Activated B cell treated with CpG ODN at 0.5 μM for 24 hours (primary cell): ENCODE measurements around the gene CLEC4D. TPM values are rescaled to one million over a fixed set of nuclear protein-coding genes. Genes with fewer than 3 reads are reported as not detected.
"Not testable (repeated sequence)": the region's sequence is repeated elsewhere in the genome, so short reads cannot be mapped to it uniquely, and the experiment has no call there.

Experiments
- ATAC-seq: fragments of 200-7000 bp; cut with Tn5 transposase; one replicate; pipeline ENCODE4 v1.10.0; 2021; ENCODE audit warnings: low read depth, mild to moderate bottlenecking, moderate library complexity
- CTCF ChIA-PET: fragments of 350-600 bp; sonication (Branson Sonifier 250); formaldehyde crosslinking; loops from one replicate; lab custom pipeline; 2021; ENCODE audit warnings: antibody characterized with exemption; lab: Charles Lee
- POLR2A ChIA-PET: fragments of 350-600 bp; sonication (Branson Sonifier 250); formaldehyde crosslinking; loops from one replicate; lab custom pipeline; 2021; ENCODE audit warnings: antibody characterized with exemption; lab: Charles Lee
- DNase-seq: peaks from one replicate; pipeline ENCODE4 v3.0.0; 2022
- H3K27ac Mint-ChIP-seq: one replicate; pipeline ENCODE4 v1.8.0; 2020; ENCODE audit warnings: mixed read lengths
- H3K27me3 Mint-ChIP-seq: one replicate; pipeline ENCODE4 v1.8.0; 2021; ENCODE audit warnings: mixed read lengths
- H3K36me3 Mint-ChIP-seq: one replicate; pipeline ENCODE4 v1.8.0; 2021; ENCODE audit warnings: low read depth, mixed read lengths
- H3K4me1 Mint-ChIP-seq: one replicate; pipeline ENCODE4 v1.8.0; 2021; ENCODE audit warnings: mixed read lengths
- H3K4me3 Mint-ChIP-seq: one replicate; pipeline ENCODE4 v1.8.0; 2020; ENCODE audit warnings: mild to moderate bottlenecking, mixed read lengths
- H3K9me3 Mint-ChIP-seq: one replicate; pipeline ENCODE4 v1.8.0; 2020; ENCODE audit warnings: mixed read lengths
- CTCF ChIP-seq: fragments of 200-600 bp; IDR thresholded peaks from one replicate; pipeline ENCODE4 v1.8.0; 2022; ENCODE audit warnings: antibody characterized with exemption, mild to moderate bottlenecking
- intact Hi-C: fragments of 100-400 bp; cut with micrococcal nuclease; formaldehyde crosslinking; loops from one replicate; pipeline ENCODE4 v1.15.1; 2024
- total RNA-seq: library from RNA; stranded (reverse); gene quantifications from 2 replicates; pipeline ENCODE4 v1.2.3, GENCODE V29; 2022

The CLEC4D gene
- total RNA-seq, 1 donor from 2014 or later = not detected

- Mint-ChIP-seq H3K4me3 (no peak overlapping the region), H3K36me3 (no peaks in the 10 kb centered on the region), H3K27me3 (peaks cover 4% of the 10 kb centered on the region), H3K27ac (no peak overlapping the region), H3K4me1 (no peaks in the 10 kb centered on the region), H3K9me3 (peaks cover 6% of the 10 kb centered on the region)
- TF ChIP-seq CTCF = no peak
- ATAC-seq (no peak), DNase-seq (no peak)
- ChIA-PET POLR2A (no interaction called here), CTCF (no interaction called here)
- intact Hi-C loops = no loop called here
Observed at GRCh38 chr12:8559676-8560075, 46.4 kb downstream of the CLEC4D start.

GRCh38 chr12:8561011-8561410 lies 47.7 kb downstream of the CLEC4D start:
- ChIA-PET POLR2A (no interaction called here), CTCF (no interaction called here)
- intact Hi-C loops = no loop called here
- TF ChIP-seq CTCF = no peak
- Mint-ChIP-seq H3K4me3 (no peak overlapping the region), H3K27ac (no peak overlapping the region), H3K36me3 (no peaks in the 10 kb centered on the region), H3K9me3 (peaks cover 6% of the 10 kb centered on the region), H3K27me3 (peaks cover 6% of the 10 kb centered on the region), H3K4me1 (no peaks in the 10 kb centered on the region)
- no peak for DNase-seq
- no peak for ATAC-seq

GRCh38 chr12:8562310-8562709 lies 49.0 kb downstream of the CLEC4D start:
- Mint-ChIP-seq H3K4me3 (no peak overlapping the region), H3K36me3 (no peaks in the 10 kb centered on the region), H3K4me1 (no peaks in the 10 kb centered on the region), H3K9me3 (peaks cover 9% of the 10 kb centered on the region), H3K27me3 (peaks cover 9% of the 10 kb centered on the region), H3K27ac (no peak overlapping the region)
- intact Hi-C loops = no loop called here
- ChIA-PET POLR2A (no interaction called here), CTCF (interaction anchor here (1.0 kb wide), 1 partner anchor 18 kb away, joined by 4 read pairs; no protein-coding TSS in a partner anchor)
- no peak for TF ChIP-seq CTCF
- ATAC-seq (no peak), DNase-seq (no peak)

GRCh38 chr12:8563356-8563755 lies 50.1 kb downstream of the CLEC4D start:
- ATAC-seq (no peak), DNase-seq (no peak)
- H3K27me3 Mint-ChIP-seq = peaks cover 10% of the 10 kb centered on the region
- H3K4me1 Mint-ChIP-seq = no peaks in the 10 kb centered on the region
- TF ChIP-seq CTCF = no peak
- intact Hi-C loops = no loop called here
- CTCF ChIA-PET = no interaction called here
- no peak overlapping the region for H3K27ac Mint-ChIP-seq
- H3K9me3 Mint-ChIP-seq = peaks cover 10% of the 10 kb centered on the region
- no peaks in the 10 kb centered on the region for H3K36me3 Mint-ChIP-seq
- H3K4me3 Mint-ChIP-seq = no peak overlapping the region
- POLR2A ChIA-PET = no interaction called here

GRCh38 chr12:8564656-8565055 lies 51.4 kb downstream of the CLEC4D start:
- H3K27ac Mint-ChIP-seq = no peak overlapping the region
- TF ChIP-seq CTCF = no peak
- CTCF ChIA-PET = no interaction called here
- intact Hi-C loops = no loop called here
- H3K4me3 Mint-ChIP-seq = no peak overlapping the region
- POLR2A ChIA-PET = no interaction called here
- H3K4me1 Mint-ChIP-seq = no peaks in the 10 kb centered on the region
- ATAC-seq (no peak), DNase-seq (no peak)
- no peaks in the 10 kb centered on the region for H3K36me3 Mint-ChIP-seq
- H3K27me3 Mint-ChIP-seq = peaks cover 9% of the 10 kb centered on the region
- H3K9me3 Mint-ChIP-seq = peaks cover 10% of the 10 kb centered on the region

- intact Hi-C loops, CTCF ChIA-PET, POLR2A ChIA-PET, DNase-seq, H3K4me1 Mint-ChIP-seq, H3K36me3 Mint-ChIP-seq, H3K27me3 Mint-ChIP-seq, H3K27ac Mint-ChIP-seq, H3K4me3 Mint-ChIP-seq, ATAC-seq: not testable (repeated sequence)
- peaks cover 10% of the 10 kb centered on the region for H3K9me3 Mint-ChIP-seq
Observed at GRCh38 chr12:8566052-8566451, 52.7 kb downstream of the CLEC4D start.
